Panc1 (cell line): ENCODE results near the gene NPHP4.

Experiments
- CTCF ChIP-seq: fragments of 450-650 bp; IDR thresholded peaks from 2 replicates; pipeline ENCODE4 v1.5.1; 2017; ENCODE audit warnings: mild to moderate bottlenecking
- POLR2AphosphoS5 ChIP-seq: IDR thresholded peaks from 2 replicates; pipeline ENCODE4 v1.6.1; 2012; ENCODE audit warnings: mild to moderate bottlenecking, low read depth, low read length, moderate library complexity
- SIN3A ChIP-seq: IDR thresholded peaks from 2 replicates; pipeline ENCODE4 v1.6.1; 2012; ENCODE audit warnings: low read depth, mild to moderate bottlenecking, low read length, moderate library complexity, borderline replicate concordance; ENCODE audit not compliant: insufficient read depth
- TCF7L2 ChIP-seq: IDR thresholded peaks from 2 replicates; pipeline ENCODE4 v1.6.1; 2011; ENCODE audit warnings: mild to moderate bottlenecking, low read depth, low read length, inconsistent platforms
- TF ChIP-seq, protein P1 (sequence below), 2 experiments: IDR thresholded peaks; 2 replicates each; pipeline ENCODE4 v1.6.1; 2011 to 2012; ENCODE audit warnings: low read depth in 2 of 2, control low read depth in 1 of 2, low read length in 1 of 2, mild to moderate bottlenecking in 1 of 2, moderate library complexity in 1 of 2; ENCODE audit not compliant: insufficient read depth in 1 of 2

DNA sequence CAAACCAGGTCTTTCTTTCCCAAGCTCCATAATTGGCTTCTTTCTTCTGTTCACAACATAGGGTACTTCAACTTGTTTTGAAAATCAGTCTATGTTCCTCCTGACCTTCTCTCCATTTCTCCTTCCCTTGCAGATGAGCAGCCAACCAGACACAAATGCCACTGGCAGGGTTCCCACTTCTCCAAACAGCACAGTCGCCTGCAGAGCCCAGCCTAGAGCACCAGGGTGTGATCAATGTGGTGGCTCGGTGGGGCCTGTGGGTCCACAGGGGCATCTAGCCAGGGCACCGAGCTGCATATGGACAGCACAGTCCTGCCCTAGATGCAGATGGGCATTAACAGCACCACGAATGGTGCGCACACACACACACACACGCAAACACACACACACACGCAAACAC is 112.8 kb downstream of the NPHP4 start:
- TF ChIP-seq CTCF (no peak), POLR2AphosphoS5 (no peak), SIN3A (no peak), TCF7L2 (no peak)
- TF ChIP-seq, protein P1, sequence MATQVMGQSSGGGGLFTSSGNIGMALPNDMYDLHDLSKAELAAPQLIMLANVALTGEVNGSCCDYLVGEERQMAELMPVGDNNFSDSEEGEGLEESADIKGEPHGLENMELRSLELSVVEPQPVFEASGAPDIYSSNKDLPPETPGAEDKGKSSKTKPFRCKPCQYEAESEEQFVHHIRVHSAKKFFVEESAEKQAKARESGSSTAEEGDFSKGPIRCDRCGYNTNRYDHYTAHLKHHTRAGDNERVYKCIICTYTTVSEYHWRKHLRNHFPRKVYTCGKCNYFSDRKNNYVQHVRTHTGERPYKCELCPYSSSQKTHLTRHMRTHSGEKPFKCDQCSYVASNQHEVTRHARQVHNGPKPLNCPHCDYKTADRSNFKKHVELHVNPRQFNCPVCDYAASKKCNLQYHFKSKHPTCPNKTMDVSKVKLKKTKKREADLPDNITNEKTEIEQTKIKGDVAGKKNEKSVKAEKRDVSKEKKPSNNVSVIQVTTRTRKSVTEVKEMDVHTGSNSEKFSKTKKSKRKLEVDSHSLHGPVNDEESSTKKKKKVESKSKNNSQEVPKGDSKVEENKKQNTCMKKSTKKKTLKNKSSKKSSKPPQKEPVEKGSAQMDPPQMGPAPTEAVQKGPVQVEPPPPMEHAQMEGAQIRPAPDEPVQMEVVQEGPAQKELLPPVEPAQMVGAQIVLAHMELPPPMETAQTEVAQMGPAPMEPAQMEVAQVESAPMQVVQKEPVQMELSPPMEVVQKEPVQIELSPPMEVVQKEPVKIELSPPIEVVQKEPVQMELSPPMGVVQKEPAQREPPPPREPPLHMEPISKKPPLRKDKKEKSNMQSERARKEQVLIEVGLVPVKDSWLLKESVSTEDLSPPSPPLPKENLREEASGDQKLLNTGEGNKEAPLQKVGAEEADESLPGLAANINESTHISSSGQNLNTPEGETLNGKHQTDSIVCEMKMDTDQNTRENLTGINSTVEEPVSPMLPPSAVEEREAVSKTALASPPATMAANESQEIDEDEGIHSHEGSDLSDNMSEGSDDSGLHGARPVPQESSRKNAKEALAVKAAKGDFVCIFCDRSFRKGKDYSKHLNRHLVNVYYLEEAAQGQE (IDR thresholded peaks at IDR 0.05; ENCODE audit: insufficient read depth in 1 of 2, low read depth in 2 of 2, low read length in 1 of 2) = no peak
